ENCODE data around the gene KCNE4. TPM values are rescaled to one million over a fixed set of nuclear protein-coding genes. Genes with fewer than 3 reads are reported as not detected.

The KCNE4 gene
- total and polyA plus RNA-seq, 2 donors = 22.0 to 37.0 TPM

Other genes with a start within 250 kb of the KCNE4 start
- 136 TPM for gene ACSL3, start 191.2 kb upstream of the KCNE4 start, total RNA-seq
- 26.3 TPM for gene ACSL3, start 191.2 kb upstream of the KCNE4 start, polyA plus RNA-seq

Data from urinary bladder (tissue), 2 donors.